ENCODE measurements around the gene PRKCA. TPM values are rescaled to one million over a fixed set of nuclear protein-coding genes. Genes with fewer than 3 reads are reported as not detected.
A peak's percentile ranks its signal among the peaks of the same experiment; 100 is the strongest.

Gene PRKCA
- total RNA-seq, 4 donors from 2014 or later, result 55.8 to 90.7 (median 66.7) TPM

DNA sequence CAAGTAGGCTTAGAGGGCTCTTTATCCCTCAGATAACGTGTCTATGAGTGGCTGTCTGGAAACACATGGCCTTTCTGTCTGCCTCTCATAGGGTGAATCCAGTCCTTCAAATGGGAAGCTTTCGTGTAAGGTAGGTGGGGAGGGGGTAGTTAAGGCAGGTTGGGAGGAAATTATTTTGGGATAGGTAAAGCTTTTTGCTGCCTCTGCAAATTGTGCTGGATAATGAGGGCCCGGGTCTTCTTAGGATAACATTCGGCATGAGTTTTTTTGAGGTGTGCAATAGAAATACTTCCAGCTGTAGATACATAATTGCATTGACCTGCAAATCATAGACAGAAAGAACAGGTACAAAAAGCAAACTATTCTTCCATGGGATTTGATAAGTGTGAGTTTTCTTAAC, 189.7 kb downstream of the PRKCA start:
- Histone ChIP-seq H3K27ac (no peak overlapping the region), H3K36me3 (no peaks in the 10 kb centered on the region), H3K4me1 (peaks cover 0 to 33% (median 9%) of the 10 kb centered on the region in 4 donors), H3K9me3 (no peaks in the 10 kb centered on the region), H3K4me3 (no peak overlapping the region), H3K27me3 (no peaks in the 10 kb centered on the region)
- WGBS, 2 donors, result 85 to 94% methylated on average over 4 of the region's 4 CpGs
- TF ChIP-seq, protein P1, sequence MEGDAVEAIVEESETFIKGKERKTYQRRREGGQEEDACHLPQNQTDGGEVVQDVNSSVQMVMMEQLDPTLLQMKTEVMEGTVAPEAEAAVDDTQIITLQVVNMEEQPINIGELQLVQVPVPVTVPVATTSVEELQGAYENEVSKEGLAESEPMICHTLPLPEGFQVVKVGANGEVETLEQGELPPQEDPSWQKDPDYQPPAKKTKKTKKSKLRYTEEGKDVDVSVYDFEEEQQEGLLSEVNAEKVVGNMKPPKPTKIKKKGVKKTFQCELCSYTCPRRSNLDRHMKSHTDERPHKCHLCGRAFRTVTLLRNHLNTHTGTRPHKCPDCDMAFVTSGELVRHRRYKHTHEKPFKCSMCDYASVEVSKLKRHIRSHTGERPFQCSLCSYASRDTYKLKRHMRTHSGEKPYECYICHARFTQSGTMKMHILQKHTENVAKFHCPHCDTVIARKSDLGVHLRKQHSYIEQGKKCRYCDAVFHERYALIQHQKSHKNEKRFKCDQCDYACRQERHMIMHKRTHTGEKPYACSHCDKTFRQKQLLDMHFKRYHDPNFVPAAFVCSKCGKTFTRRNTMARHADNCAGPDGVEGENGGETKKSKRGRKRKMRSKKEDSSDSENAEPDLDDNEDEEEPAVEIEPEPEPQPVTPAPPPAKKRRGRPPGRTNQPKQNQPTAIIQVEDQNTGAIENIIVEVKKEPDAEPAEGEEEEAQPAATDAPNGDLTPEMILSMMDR (IDR thresholded peaks at IDR 0.05), result no peak
- TF ChIP-seq POLR2A (IDR thresholded peaks at IDR 0.05), result no peak
- no peak for TF ChIP-seq EP300 (IDR thresholded peaks at IDR 0.05)
- DNase-seq (ENCODE audit: low spot score in 2 of 2), result no peak

DNA sequence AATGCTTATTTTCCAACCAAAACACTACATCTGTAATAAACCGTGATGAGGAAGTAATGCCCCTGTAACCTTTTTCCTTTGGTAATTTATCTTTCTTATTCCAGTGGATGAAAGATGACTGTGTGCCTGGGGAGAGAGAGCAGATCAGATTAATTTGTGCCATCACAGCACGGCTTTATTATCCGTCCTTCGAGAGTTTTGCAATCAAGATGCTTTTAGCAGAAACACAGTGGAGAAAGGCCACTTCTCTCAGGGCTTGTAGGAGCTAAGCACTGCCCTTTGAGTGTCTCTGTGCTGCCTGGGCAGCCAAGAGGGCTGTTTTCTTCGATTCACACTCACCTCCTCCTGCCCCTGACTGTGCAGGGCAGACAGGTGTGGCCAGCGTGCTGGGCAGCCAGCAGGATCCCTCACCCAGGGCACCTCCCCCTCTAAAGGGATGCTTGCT, 190.2 kb downstream of the PRKCA start:
- H3K4me1 ChIP-seq, result peaks cover 0 to 35% (median 9%) of the 10 kb centered on the region in 4 donors
- no peak overlapping the region for H3K4me3 ChIP-seq
- 39 to 42% methylated on average over 6 of the region's 6 CpGs for WGBS, 2 donors
- H3K36me3 ChIP-seq, result no peaks in the 10 kb centered on the region
- no peaks in the 10 kb centered on the region for H3K27me3 ChIP-seq
- TF ChIP-seq, protein P1 (IDR thresholded peaks at IDR 0.05), result no peak
- no peak for TF ChIP-seq EP300 (IDR thresholded peaks at IDR 0.05)
- no peak for DNase-seq (ENCODE audit: low spot score in 2 of 2)
- H3K9me3 ChIP-seq, result no peaks in the 10 kb centered on the region
- H3K27ac ChIP-seq, result peak overlapping the region in 1 of 4 donors; percentile 23

DNA sequence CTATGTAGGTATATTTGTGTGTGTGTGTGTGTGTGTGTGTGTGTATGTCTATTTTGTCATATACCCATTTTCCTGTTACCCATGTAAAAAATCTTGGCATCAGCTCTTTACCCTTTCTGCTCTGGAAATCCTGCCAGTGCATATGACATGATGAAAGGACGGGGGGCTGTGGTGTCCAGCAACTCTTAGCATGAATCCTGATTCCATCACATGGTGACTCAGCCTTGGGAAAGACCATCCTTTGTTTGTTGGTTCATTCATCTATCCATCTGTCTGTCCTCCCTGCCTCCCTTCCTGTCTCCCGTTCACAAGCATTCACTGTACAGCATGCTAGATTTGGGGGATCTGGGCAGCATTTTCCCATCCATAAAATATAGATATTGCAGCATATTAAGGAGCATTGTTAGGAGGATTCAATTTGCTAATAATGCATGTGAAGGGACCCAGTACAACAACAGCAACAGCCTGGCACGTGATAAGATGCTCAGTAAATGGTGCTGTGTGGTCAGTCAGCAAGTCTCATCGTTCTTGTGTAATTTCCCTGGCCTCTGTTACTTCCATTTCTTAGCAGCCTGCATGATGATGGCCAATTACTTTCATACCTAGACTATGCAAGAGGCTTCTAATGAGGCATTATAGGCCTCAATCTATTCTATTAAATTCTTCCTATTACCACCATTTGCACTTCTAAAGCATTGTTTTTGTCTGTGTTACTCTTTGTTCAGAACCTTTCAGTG, 191.0 kb downstream of the PRKCA start:
- TF ChIP-seq EP300 (IDR thresholded peaks at IDR 0.05) (no peak), POLR2A (IDR thresholded peaks at IDR 0.05) (no peak)
- TF ChIP-seq, protein P1 (IDR thresholded peaks at IDR 0.05), result no peak
- DNase-seq (ENCODE audit: low spot score in 2 of 2), result no peak
- Histone ChIP-seq H3K4me1 (peaks cover 0 to 38% (median 9%) of the 10 kb centered on the region in 4 donors), H3K27me3 (no peaks in the 10 kb centered on the region), H3K9me3 (no peaks in the 10 kb centered on the region), H3K4me3 (no peak overlapping the region), H3K27ac (no peak overlapping the region), H3K36me3 (no peaks in the 10 kb centered on the region)
- WGBS, 2 donors, result 53 to 56% methylated on average over 4 of the region's 4 CpGs

DNA sequence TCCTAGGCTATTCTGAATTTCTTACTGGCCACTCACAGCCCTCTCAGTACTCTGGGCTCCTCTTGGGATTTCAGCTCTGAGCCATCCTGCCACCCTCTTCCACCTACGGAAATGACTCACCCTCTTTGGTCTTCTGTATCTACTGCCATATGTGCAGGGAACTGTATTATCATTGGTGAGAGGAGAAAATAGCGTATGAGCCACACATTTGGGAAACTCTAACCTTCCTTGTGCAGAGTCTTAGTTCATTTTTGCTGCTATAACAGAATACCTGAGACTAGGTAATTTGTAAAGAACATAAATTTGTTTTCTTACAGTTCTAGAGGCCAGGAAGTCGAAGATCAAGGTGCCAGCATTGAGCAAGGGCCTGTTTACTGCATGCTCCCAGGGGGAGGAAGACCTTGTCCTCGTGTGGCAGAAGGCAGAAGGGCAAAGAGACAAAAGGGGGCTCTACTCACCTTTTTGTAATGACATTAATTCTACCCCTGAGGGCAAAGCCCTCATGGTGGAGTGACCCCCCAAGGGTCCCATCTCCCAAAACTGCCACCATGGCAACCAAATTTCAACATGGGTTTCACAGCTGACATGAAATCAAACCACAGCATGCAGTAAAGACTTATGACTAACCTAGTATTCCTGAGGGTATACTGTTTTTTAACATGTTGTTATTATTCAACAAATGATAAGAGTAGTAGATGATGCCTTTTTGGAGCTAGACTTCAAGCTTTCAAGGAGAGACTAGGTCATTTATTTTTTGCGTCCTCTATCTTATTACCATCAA, 191.8 kb downstream of the PRKCA start:
- no peak for DNase-seq (ENCODE audit: low spot score in 2 of 2)
- Histone ChIP-seq H3K36me3 (no peaks in the 10 kb centered on the region), H3K4me3 (no peak overlapping the region), H3K27me3 (no peaks in the 10 kb centered on the region), H3K27ac (no peak overlapping the region), H3K4me1 (peaks cover 0 to 38% (median 9%) of the 10 kb centered on the region in 4 donors), H3K9me3 (no peaks in the 10 kb centered on the region)
- 87 to 91% methylated on average over 5 of the region's 5 CpGs for WGBS, 2 donors
- TF ChIP-seq POLR2A (IDR thresholded peaks at IDR 0.05) (no peak), EP300 (IDR thresholded peaks at IDR 0.05) (no peak)
- TF ChIP-seq, protein P1 (IDR thresholded peaks at IDR 0.05), result no peak

- no peak for DNase-seq (ENCODE audit: low spot score in 2 of 2)
- H3K27ac ChIP-seq, result no peak overlapping the region
- no peaks in the 10 kb centered on the region for H3K36me3 ChIP-seq
- no peaks in the 10 kb centered on the region for H3K9me3 ChIP-seq
- TF ChIP-seq POLR2A (IDR thresholded peaks at IDR 0.05) (no peak), EP300 (IDR thresholded peaks at IDR 0.05) (no peak)
- TF ChIP-seq, protein P1 (IDR thresholded peaks at IDR 0.05), result no peak
- no peak overlapping the region for H3K4me3 ChIP-seq
- H3K4me1 ChIP-seq, result peaks cover 0 to 38% (median 9%) of the 10 kb centered on the region in 4 donors
- WGBS, 2 donors, result 81% methylated on average over 2 of the region's 2 CpGs
- H3K27me3 ChIP-seq, result no peaks in the 10 kb centered on the region
Measured at GRCh38 chr17:66495035-66495434, 192.6 kb downstream of the PRKCA start.
